Measurements from ENCODE around the gene TTC14.

The TTC14 gene

DNA sequence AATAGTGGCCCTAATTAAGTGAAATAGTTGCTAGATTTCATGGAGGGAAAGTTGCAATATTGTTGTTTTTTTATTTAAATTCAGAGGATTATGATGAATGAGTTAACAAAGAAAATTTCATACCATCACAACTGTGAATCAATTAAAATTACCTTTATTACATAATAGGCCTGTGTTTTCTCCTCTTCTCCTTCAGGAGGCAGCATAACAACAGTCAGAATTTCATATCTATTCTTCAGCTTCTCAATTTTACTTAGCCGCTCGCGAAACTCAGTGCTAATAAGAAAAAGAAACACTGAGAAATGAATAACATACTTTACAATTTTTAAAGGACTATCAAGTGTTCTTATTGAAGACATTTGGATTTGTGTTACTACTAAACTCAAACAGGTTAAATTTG is 29.4 kb downstream of the TTC14 start:
- DNase-seq (ENCODE audit: low read depth) = no peak

DNA sequence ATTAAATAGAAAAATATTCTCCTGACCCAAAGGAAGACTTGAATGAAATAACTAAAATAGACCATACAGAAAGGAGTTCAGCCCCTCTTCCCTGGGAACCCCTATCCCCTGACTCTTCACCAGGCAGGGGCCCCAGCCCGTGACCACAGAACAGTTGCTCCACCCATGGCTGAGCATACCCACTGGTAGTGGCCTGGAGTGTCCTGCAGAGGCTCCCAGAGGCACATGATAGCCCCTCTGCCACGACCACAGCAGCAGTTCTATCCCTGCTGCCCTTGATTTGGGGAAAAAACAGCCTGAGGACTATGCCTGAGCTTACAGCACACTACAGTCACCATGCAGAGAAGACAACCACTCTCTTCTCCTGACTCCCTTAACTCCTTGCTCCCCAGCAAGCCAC is 31.8 kb downstream of the TTC14 start:
- no peak for DNase-seq (ENCODE audit: low read depth)

DNA sequence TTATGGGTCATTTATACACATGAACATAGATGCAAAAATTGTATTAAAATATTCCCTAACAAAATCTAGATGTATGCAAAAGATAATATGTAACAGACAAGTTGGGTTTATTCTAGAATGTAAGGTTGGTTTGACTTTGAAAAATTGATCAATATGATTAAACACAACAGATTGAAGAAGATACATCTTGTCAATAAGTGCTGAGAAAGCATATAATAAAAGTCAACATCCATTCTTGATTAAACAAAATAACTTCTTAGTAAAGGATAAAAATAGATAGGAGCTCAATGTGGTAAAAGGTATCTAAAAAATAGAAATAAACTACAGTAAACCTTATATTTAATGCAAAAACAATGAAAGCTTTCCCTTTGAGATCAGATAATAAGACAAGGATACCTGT is 39.0 kb downstream of the TTC14 start:
- no peak for DNase-seq (ENCODE audit: low read depth)

DNA sequence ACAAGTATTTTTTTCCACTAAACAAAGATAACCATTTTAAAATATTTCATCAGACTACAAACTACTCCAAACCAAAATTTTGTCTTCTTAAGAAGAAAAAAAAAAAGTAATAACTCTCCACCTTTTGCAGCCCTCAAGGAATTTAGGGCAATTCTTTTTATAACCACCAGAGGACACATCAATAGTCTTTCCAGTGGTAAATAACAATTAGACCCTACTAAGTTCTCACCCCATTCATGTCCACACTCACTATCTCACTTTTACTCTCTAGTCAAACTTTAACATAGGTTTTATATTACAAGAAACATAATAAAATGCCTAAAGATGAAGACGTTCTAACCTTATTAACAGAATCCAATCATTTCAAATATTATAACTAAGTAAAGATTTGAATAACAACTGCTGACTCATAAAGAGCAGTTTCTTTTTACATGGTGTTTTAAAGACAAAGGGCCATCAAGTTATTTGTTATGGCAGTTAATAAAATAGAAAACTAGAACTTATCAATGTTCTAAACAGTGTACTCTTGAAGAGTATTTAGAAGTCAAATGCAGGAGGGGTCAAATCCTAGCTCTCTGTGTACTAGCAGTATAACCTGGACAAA is 44.3 kb downstream of the TTC14 start:
- DNase-seq (ENCODE audit: low read depth) = no peak

DNA sequence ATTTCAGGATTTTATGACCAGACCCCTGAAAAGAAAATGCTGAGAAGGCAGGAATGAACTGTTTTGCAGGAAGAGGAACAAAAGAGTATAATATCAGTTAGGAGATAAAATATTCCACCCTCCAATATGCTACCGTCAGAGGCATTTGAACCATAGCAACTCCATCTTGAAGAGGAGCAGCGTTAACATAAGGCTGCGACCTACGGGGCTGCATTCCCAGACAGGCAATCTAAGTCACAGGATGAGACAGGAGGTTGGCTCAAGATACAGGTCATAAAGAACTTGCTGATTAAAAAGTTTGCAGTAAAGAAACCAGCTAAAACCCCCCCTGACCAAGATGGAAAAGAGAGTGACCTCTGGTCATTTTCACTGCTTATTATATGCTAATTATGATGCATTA is 54.4 kb downstream of the TTC14 start:
- DNase-seq (ENCODE audit: low read depth) = no peak

DNA sequence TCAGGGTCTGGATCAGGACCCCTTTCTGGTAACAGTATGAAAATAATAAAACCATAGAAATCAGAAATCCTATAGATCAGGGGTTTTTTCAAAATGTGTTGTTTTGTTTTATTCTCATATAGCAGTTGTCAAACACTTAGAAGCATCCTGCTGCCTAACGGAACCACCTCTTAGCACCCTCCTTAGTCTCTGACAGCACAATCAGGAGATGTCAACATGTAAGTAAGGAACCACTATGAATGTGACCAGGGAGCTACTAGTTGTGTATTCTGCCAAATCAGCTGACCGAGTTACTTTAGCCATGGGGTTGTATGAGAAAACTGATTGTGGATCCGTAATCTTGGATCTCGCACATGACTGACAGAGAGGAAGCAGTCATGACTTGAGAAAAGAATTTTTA is 55.1 kb downstream of the TTC14 start:
- no peak for DNase-seq (ENCODE audit: low read depth)

Data from stromal cell of bone marrow (primary cell).